IMR-90 (cell line): ENCODE measurements around the gene C1QTNF5.

ENCODE experiments used
- POLR2A ChIP-seq: IDR thresholded peaks from 2 replicates; pipeline ENCODE4 v1.6.1; 2012; ENCODE audit warnings: mild to moderate bottlenecking, low read depth, low read length
- TF ChIP-seq, protein P1 (sequence below): conservative IDR thresholded peaks from 2 replicates; pipeline ENCODE4 v1.5.1; 2012; ENCODE audit warnings: mild to moderate bottlenecking, low read depth, low read length, improper control_type of control experiment

DNA sequence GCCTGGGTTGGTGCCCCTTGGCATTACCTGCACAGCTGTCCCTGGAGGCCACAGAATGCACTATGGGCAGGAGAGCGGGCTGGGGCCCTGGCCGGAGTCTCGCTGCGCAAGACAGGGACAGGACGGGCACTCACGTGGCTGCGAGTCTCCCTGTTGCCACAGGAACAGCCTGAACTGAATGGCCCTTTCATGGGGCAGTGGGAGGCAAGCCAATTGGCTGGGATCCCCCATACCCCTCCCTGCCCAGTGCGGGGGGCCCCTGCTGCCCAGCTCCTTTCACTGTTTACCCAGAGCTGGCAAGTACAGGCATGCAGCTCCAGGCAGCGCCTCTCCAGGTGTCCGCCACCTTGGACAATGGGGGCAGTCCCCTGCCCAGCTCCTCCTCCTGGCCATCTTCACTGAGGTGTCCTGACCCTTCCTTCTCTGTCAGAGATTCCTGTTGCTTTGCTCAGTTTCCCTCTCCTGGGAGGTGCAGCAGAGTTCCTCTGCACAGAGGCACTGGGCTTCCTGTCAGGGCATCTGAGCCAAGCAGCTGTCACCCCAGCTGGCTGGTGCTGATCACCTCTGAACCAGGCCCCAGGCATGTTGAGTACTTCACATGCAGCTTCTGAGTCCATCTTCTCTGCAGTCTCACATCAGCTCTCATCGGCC lies 35.6 kb upstream of the C1QTNF5 start:
- TF ChIP-seq, protein P1, sequence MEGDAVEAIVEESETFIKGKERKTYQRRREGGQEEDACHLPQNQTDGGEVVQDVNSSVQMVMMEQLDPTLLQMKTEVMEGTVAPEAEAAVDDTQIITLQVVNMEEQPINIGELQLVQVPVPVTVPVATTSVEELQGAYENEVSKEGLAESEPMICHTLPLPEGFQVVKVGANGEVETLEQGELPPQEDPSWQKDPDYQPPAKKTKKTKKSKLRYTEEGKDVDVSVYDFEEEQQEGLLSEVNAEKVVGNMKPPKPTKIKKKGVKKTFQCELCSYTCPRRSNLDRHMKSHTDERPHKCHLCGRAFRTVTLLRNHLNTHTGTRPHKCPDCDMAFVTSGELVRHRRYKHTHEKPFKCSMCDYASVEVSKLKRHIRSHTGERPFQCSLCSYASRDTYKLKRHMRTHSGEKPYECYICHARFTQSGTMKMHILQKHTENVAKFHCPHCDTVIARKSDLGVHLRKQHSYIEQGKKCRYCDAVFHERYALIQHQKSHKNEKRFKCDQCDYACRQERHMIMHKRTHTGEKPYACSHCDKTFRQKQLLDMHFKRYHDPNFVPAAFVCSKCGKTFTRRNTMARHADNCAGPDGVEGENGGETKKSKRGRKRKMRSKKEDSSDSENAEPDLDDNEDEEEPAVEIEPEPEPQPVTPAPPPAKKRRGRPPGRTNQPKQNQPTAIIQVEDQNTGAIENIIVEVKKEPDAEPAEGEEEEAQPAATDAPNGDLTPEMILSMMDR: no peak
- TF ChIP-seq POLR2A: no peak
